ENCODE results near the gene SLC1A5.

The SLC1A5 gene

GRCh38 chr19:46739290-46739771 is 49.1 kb downstream of the SLC1A5 start:
- DNase-seq: no peak

- DNase-seq: no peak
Measured at GRCh38 chr19:46737761-46738171, 50.6 kb downstream of the SLC1A5 start.

- DNase-seq: no peak
Measured at GRCh38 chr19:46737298-46737654, 51.1 kb downstream of the SLC1A5 start.

- DNase-seq: no peak
Measured at GRCh38 chr19:46736531-46737297, 51.7 kb downstream of the SLC1A5 start.

- no peak for DNase-seq
Measured at GRCh38 chr19:46733690-46734292, 54.6 kb downstream of the SLC1A5 start.

GRCh38 chr19:46732966-46733689 is 55.3 kb downstream of the SLC1A5 start:
- no peak for DNase-seq

- no peak for DNase-seq
Measured at GRCh38 chr19:46732172-46732938, 56.0 kb downstream of the SLC1A5 start.

- DNase-seq: no peak
Measured at GRCh38 chr19:46731584-46731983, 56.8 kb downstream of the SLC1A5 start.

- DNase-seq: no peak
Measured at GRCh38 chr19:46731007-46731501, 57.3 kb downstream of the SLC1A5 start.

- DNase-seq: no peak
Measured at GRCh38 chr19:46730595-46730994, 57.8 kb downstream of the SLC1A5 start.

- DNase-seq: no peak
Measured at GRCh38 chr19:46730187-46730586, 58.2 kb downstream of the SLC1A5 start.

GRCh38 chr19:46729696-46730095 is 58.7 kb downstream of the SLC1A5 start:
- DNase-seq: no peak

GRCh38 chr19:46728693-46729339 is 59.6 kb downstream of the SLC1A5 start:
- DNase-seq: no peak

GRCh38 chr19:46728208-46728607 is 60.2 kb downstream of the SLC1A5 start:
- no peak for DNase-seq

- no peak for DNase-seq
Measured at GRCh38 chr19:46727757-46728156, 60.6 kb downstream of the SLC1A5 start.

- DNase-seq: no peak
Measured at GRCh38 chr19:46726971-46727501, 61.4 kb downstream of the SLC1A5 start.

- DNase-seq: no peak
Measured at GRCh38 chr19:46726551-46726950, 61.8 kb downstream of the SLC1A5 start.

GRCh38 chr19:46725859-46726393 is 62.5 kb downstream of the SLC1A5 start:
- no peak for DNase-seq

GRCh38 chr19:46725036-46725820 is 63.2 kb downstream of the SLC1A5 start:
- DNase-seq: no peak

Measured in NCI-H2171 (cell line).